Stomach (tissue), 9 donors: ENCODE data around the gene ATP6V1E1. TPM values are rescaled to one million over a fixed set of nuclear protein-coding genes. Genes with fewer than 3 reads are reported as not detected.
A peak's percentile ranks its signal among the peaks of the same experiment; 100 is the strongest.

Source experiments
- DNase-seq, 2 donors: peaks; one replicate each; pipeline versions ENCODE4 v3.0.0 to v3.0.0-alpha.2; 2013 to 2019
- H3K27ac ChIP-seq, 5 donors: fragments of 200-600 bp in 4 of 5; sonication (generic) in 4 of 5; one replicate each; pipeline ENCODE4 v1.5.1; 2013 to 2019; ENCODE audit warnings: mild to moderate bottlenecking in 1 of 5, moderate library complexity in 1 of 5
- H3K27me3 ChIP-seq, 3 donors: fragments of 200-600 bp; sonication (generic); one replicate each; pipeline ENCODE4 v1.5.1; 2017 to 2019; ENCODE audit warnings: mixed run types in 1 of 3
- H3K36me3 ChIP-seq, 4 donors: fragments of 200-600 bp; sonication (generic); 1 replicate in 3 of 4; 2 replicates in 1 of 4; pipeline ENCODE4 v1.5.1; 2016 to 2019
- H3K4me1 ChIP-seq, 4 donors: fragments of 200-600 bp; sonication (generic); one replicate each; pipeline ENCODE4 v1.5.1; 2016 to 2019
- H3K4me3 ChIP-seq, 4 donors: fragments of 200-600 bp; sonication (generic) in 3 of 4; one replicate each; pipeline ENCODE4 v1.5.1; 2016 to 2019; ENCODE audit warnings: mild to moderate bottlenecking in 1 of 4
- H3K9me3 ChIP-seq, 4 donors: fragments of 200-600 bp; sonication (generic); one replicate each; pipeline ENCODE4 v1.5.1; 2016 to 2019
- EP300 ChIP-seq: sonication (generic); formaldehyde crosslinking; IDR thresholded peaks from one replicate; pipeline ENCODE4 v1.6.1; 2017; ENCODE audit warnings: antibody characterized with exemption
- POLR2A ChIP-seq, 4 donors: fragments of 450-650 bp; IDR thresholded peaks; one replicate each; pipeline ENCODE4 v1.6.1; 2016; ENCODE audit warnings: antibody characterized with exemption in 4 of 4, control low read depth in 2 of 4, mild to moderate bottlenecking in 1 of 4, moderate library complexity in 1 of 4
- POLR2AphosphoS5 ChIP-seq, 3 donors: sonication (generic); formaldehyde crosslinking; IDR thresholded peaks; one replicate each; pipeline ENCODE4 v1.6.1; 2016; ENCODE audit warnings: antibody characterized with exemption in 3 of 3
- WGBS, 5 donors: extraction: QIAGEN DNeasy Blood & Tissue Kit in 3 of 5; methylation state at CpG; one replicate each; pipeline versions ENCODE4 v1.1.5 to v1.1.7; 2013 to 2018; 5-methylcytosine and 5-hydroxymethylcytosine counted together
- intact Hi-C: fragments of 100-400 bp; cut with DNase I; formaldehyde crosslinking; loops from one replicate; pipeline ENCODE4 v1.15.1; 2023; ENCODE audit warnings: low total_unique reads
- polyA plus RNA-seq, 3 donors: library from polyadenylated mRNA; stranded (reverse); fragments of 200-250 nt; gene quantifications; one replicate each; pipeline ENCODE4 v1.2.3, GENCODE V29; 2013
- total RNA-seq, 5 donors: library from RNA; depleted of rRNA; stranded (reverse); fragments of >200 nt; gene quantifications; one replicate each; pipeline versions ENCODE4 v1.1.0 to v1.2.3, GENCODE V29; 2014 to 2016
- TF ChIP-seq, protein P1 (sequence below), 7 experiments: fragments of 450-650 bp in 4 of 7; fragments of 200-600 bp in 3 of 7; sonication (generic) in 3 of 7; IDR thresholded peaks; one replicate each; pipeline ENCODE4 v1.5.1; 2016 to 2019; ENCODE audit warnings: antibody characterized with exemption in 7 of 7, control low read depth in 2 of 7, mild to moderate bottlenecking in 1 of 7
- donor health status: healthy with polysubstance abuse.
- donor health status: Bipolar disorder and iron deficiency.
- donor health status: healthy.

Gene ATP6V1E1
- total and polyA plus RNA-seq, 8 donors = 22.2 to 284 (median 117) TPM

DNA sequence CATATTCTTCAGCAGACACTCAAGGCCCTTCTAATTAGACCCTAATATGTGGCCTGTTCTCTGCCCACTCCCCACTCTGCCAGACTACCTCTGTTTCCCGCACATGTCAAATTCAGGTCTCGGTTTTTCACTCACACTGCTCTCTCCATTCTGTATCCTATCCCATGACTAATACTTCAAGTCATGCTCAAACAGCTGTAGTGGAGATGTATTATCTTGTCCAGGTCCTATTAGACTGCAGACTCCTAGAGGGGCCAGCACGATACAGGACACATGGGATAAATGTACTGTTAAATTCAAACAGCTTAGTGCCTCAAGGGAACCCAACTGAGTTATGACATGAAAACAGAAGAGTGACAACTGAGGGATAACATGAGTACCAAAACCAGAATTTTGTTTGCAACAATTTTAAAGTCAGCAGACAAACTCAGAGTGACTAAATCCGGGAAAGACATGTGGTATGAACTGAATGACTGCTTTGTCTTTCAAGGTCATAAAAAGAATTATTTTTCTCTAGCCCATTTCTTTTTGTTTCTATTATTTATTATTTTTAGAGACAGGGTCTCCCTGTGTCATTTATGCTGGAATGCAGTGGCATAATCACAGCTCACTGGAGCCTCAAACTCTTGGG lies 20.5 kb downstream of the ATP6V1E1 start:
- Histone ChIP-seq H3K4me3 (no peak overlapping the region), H3K27me3 (no peaks in the 10 kb centered on the region), H3K27ac (peak overlapping the region in 1 of 5 donors; percentile 61), H3K36me3 (peaks cover 21 to 95% (median 74%) of the 10 kb centered on the region in 4 donors), H3K9me3 (no peaks in the 10 kb centered on the region), H3K4me1 (peaks cover 0 to 24% (median 4%) of the 10 kb centered on the region in 4 donors)
- WGBS, 5 donors = 89 to 94% (median 90%) methylated on average over 4 of the region's 4 CpGs
- DNase-seq = no peak
- intact Hi-C loops = no loop called here
- TF ChIP-seq POLR2AphosphoS5 (IDR thresholded peaks at IDR 0.05) (no peak), EP300 (no peak)
- TF ChIP-seq, protein P1, sequence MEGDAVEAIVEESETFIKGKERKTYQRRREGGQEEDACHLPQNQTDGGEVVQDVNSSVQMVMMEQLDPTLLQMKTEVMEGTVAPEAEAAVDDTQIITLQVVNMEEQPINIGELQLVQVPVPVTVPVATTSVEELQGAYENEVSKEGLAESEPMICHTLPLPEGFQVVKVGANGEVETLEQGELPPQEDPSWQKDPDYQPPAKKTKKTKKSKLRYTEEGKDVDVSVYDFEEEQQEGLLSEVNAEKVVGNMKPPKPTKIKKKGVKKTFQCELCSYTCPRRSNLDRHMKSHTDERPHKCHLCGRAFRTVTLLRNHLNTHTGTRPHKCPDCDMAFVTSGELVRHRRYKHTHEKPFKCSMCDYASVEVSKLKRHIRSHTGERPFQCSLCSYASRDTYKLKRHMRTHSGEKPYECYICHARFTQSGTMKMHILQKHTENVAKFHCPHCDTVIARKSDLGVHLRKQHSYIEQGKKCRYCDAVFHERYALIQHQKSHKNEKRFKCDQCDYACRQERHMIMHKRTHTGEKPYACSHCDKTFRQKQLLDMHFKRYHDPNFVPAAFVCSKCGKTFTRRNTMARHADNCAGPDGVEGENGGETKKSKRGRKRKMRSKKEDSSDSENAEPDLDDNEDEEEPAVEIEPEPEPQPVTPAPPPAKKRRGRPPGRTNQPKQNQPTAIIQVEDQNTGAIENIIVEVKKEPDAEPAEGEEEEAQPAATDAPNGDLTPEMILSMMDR (IDR thresholded peaks at IDR 0.05) = no peak

DNA sequence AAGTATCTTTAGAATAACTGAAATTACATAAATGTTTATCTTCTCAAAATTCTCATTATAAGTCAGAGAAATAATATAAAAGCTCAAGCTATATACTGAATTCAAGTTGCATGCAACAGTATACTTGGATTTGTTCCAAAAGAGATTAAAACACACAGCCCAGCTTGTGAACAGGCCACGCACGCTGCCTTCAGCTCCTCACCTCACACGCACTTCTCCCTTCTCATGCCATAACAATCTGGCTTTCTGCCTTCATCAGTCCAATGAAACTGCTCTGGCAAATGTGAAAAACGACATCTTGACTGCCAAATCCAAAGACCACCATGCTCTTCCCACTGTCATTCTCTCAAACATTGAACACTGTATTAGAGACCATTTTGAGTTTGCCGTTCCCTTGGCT lies 22.1 kb downstream of the ATP6V1E1 start:
- no peak overlapping the region for H3K4me3 ChIP-seq
- no peaks in the 10 kb centered on the region for H3K27me3 ChIP-seq
- 36 to 47% (median 39%) methylated on average over 5 of the region's 5 CpGs for WGBS, 5 donors
- intact Hi-C loops = no loop called here
- H3K27ac ChIP-seq = peak overlapping the region in 3 of 5 donors; percentile 8 to 61 (median 20)
- peaks cover 7 to 91% (median 67%) of the 10 kb centered on the region in 4 donors for H3K36me3 ChIP-seq
- peaks cover 0 to 30% (median 4%) of the 10 kb centered on the region in 4 donors for H3K4me1 ChIP-seq
- no peaks in the 10 kb centered on the region for H3K9me3 ChIP-seq
- no peak for TF ChIP-seq EP300
- TF ChIP-seq, protein P1 (IDR thresholded peaks at IDR 0.05) = no peak
- no peak for TF ChIP-seq POLR2AphosphoS5 (IDR thresholded peaks at IDR 0.05)
- no peak for TF ChIP-seq POLR2A (IDR thresholded peaks at IDR 0.05)
- peak in 1 of 2 donors; percentile 62 for DNase-seq

DNA sequence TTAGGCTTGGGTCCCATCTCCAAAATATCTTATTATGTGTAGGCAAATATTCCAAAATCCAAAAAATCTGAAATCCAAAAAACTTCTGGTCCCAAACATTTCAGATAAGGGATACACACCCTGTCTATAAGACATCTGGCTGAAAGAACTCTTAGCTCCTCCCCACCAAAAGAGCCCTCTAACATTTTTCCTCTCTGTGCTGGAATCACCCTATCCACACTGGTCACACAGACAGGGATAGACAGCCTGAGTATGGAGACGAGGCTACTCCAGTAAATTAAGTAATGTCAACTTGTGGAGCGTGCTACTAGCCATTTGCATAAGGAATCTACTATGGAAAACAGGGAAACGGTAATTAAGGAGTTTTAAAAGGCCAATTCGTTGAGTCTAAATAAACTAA lies 24.9 kb downstream of the ATP6V1E1 start:
- Histone ChIP-seq H3K27me3 (no peaks in the 10 kb centered on the region), H3K36me3 (peaks cover 24 to 87% (median 69%) of the 10 kb centered on the region in 4 donors), H3K27ac (no peak overlapping the region), H3K4me3 (no peak overlapping the region), H3K9me3 (no peaks in the 10 kb centered on the region), H3K4me1 (peaks cover 0 to 25% (median 4%) of the 10 kb centered on the region in 4 donors)
- 85 to 92% (median 90%) methylated on average over 4 of the region's 4 CpGs for WGBS, 5 donors
- intact Hi-C loops = no loop called here
- DNase-seq = no peak
- TF ChIP-seq, protein P1 (IDR thresholded peaks at IDR 0.05) = no peak
- TF ChIP-seq POLR2AphosphoS5 (IDR thresholded peaks at IDR 0.05) (no peak), POLR2A (IDR thresholded peaks at IDR 0.05) (no peak), EP300 (no peak)

DNA sequence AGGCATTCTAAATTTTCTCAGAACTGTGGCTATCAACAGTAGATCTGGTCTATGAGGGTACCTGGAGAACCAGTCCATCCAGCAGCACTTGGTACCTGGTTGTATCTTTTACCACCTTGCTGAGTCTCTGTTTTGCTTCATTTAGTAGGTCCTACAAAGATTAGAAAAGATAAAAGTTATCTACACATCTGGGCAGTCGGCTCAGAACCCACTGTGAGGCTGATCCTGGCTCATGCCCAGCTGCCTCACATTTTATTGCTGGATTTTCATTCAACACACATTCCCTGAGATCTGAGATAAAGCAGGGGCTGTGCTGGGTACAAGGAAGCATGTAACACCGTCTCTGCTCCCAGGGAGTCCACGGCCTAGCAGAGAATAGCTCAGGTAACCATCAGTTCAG lies 27.5 kb downstream of the ATP6V1E1 start:
- TF ChIP-seq POLR2AphosphoS5 (IDR thresholded peaks at IDR 0.05) = no peak
- TF ChIP-seq, protein P1 (IDR thresholded peaks at IDR 0.05) = no peak
- TF ChIP-seq EP300 = no peak
- no peak for TF ChIP-seq POLR2A (IDR thresholded peaks at IDR 0.05)
- no peaks in the 10 kb centered on the region for H3K9me3 ChIP-seq
- peak overlapping the region in 2 of 5 donors; percentile 4 to 6 for H3K27ac ChIP-seq

More for the DNA sequence above, 27.5 kb downstream of the ATP6V1E1 start:
- H3K4me3 ChIP-seq = no peak overlapping the region
- H3K36me3 ChIP-seq = peaks cover 51 to 87% (median 75%) of the 10 kb centered on the region in 4 donors
- H3K27me3 ChIP-seq = no peaks in the 10 kb centered on the region
- intact Hi-C loops = no loop called here
- H3K4me1 ChIP-seq = peaks cover 0 to 10% (median 0%) of the 10 kb centered on the region in 4 donors
- 42 to 61% (median 47%) methylated on average over 3 of the region's 3 CpGs for WGBS, 5 donors
- DNase-seq = no peak
